ENCODE results near the gene VPS51.
A peak's percentile ranks its signal among the peaks of the same experiment; 100 is the strongest.

Gene VPS51

GRCh38 chr11:65077451-65077850, 18.6 kb upstream of the VPS51 start:
- peak; percentile 50 to 81 for DNase-seq

- DNase-seq = peak in 1 of 2 experiments; percentile 45
Observed at GRCh38 chr11:65078151-65078550, 17.9 kb upstream of the VPS51 start.

- DNase-seq = no peak
Observed at GRCh38 chr11:65078786-65079342, 17.1 kb upstream of the VPS51 start.

- DNase-seq = no peak
Observed at GRCh38 chr11:65083134-65083833, 12.7 kb upstream of the VPS51 start.

- DNase-seq = peak; percentile 87 to 92
Observed at GRCh38 chr11:65083834-65084597, 12.0 kb upstream of the VPS51 start, which contains the start of the genes CDCA5 and ZFPL1. TSS of gene CDCA5 (minus strand) at chr11:65084040. CDS start at chr11:65083978, 62 bp downstream. TSS of gene ZFPL1 (plus strand) at chr11:65084222. CDS start at chr11:65084699, 477 bp downstream.

GRCh38 chr11:65084598-65085375, 11.2 kb upstream of the VPS51 start:
- no peak for DNase-seq

GRCh38 chr11:65085446-65085845, 10.6 kb upstream of the VPS51 start:
- DNase-seq = no peak

- no peak for DNase-seq
Observed at GRCh38 chr11:65086809-65087208, 9.2 kb upstream of the VPS51 start.

GRCh38 chr11:65087216-65087615, 8.8 kb upstream of the VPS51 start:
- DNase-seq = no peak

GRCh38 chr11:65087827-65088226, 8.2 kb upstream of the VPS51 start:
- DNase-seq = no peak

- DNase-seq = no peak
Observed at GRCh38 chr11:65089621-65090020, 6.4 kb upstream of the VPS51 start.

- no peak for DNase-seq
Observed at GRCh38 chr11:65090628-65091027, 5.4 kb upstream of the VPS51 start.

GRCh38 chr11:65095427-65095826, 587 bp upstream of the VPS51 start:
- no peak for DNase-seq

- no peak for DNase-seq
Observed at GRCh38 chr11:65096926-65097325, 912 bp downstream of the VPS51 start.

- DNase-seq = no peak
Observed at GRCh38 chr11:65100674-65101350, 4.8 kb downstream of the VPS51 start.

- no peak for DNase-seq
Observed at GRCh38 chr11:65102142-65103095, 6.4 kb downstream of the VPS51 start.

GRCh38 chr11:65103476-65103875, 7.5 kb downstream of the VPS51 start:
- no peak for DNase-seq

- no peak for DNase-seq
Observed at GRCh38 chr11:65104628-65105027, 8.6 kb downstream of the VPS51 start.

- no peak for DNase-seq
Observed at GRCh38 chr11:65107078-65107477, 11.1 kb downstream of the VPS51 start.

GRCh38 chr11:65107751-65108468, 11.9 kb downstream of the VPS51 start:
- no peak for DNase-seq
